ENCODE measurements around the gene GRM4.
A peak's percentile ranks its signal among the peaks of the same experiment; 100 is the strongest.

The GRM4 gene

GRCh38 chr6:34027939-34028441, 117.9 kb downstream of the GRM4 start:
- Histone ChIP-seq H2AFZ (ENCODE audit: low read length) (no peak overlapping the region), H3K4me1 (ENCODE audit: insufficient read depth, low read length, severe bottlenecking) (no peaks in the 10 kb centered on the region), H3F3A (ENCODE audit: insufficient read depth, low read length) (no peaks in the 10 kb centered on the region), H3K4me2 (ENCODE audit: low read length) (no peak overlapping the region), H3K36me3 (ENCODE audit: insufficient read depth, low read length) (no peaks in the 10 kb centered on the region), H3K79me2 (ENCODE audit: insufficient read depth, low read length) (no peaks in the 10 kb centered on the region), H3K27me3 (ENCODE audit: insufficient read depth, low read length) (peaks cover 4% of the 10 kb centered on the region; the same call in 1 of the 2 replicates), H3K4me3 (ENCODE audit: low read depth, low read length, poor library complexity, severe bottlenecking) (no peak overlapping the region), H3K9me2 (ENCODE audit: low read depth, low read length) (no peaks in the 10 kb centered on the region), H4K20me1 (ENCODE audit: insufficient read depth, low read length) (no peaks in the 10 kb centered on the region), H3K9ac (ENCODE audit: low read length) (no peak overlapping the region), H3K27ac (ENCODE audit: low read depth, low read length, poor library complexity, severe bottlenecking) (no peak overlapping the region), H3K9me3 (ENCODE audit: low read length) (no peaks in the 10 kb centered on the region)
- TF ChIP-seq CTCF (IDR thresholded peaks at IDR 0.05; ENCODE audit: low read length) (no peak), EZH2 (IDR thresholded peaks at IDR 0.05; ENCODE audit: borderline replicate concordance, low read length) (no peak)

GRCh38 chr6:34027445-34027936, 118.4 kb downstream of the GRM4 start:
- Histone ChIP-seq H3K27ac (ENCODE audit: low read depth, low read length, poor library complexity, severe bottlenecking) (no peak overlapping the region), H3K79me2 (ENCODE audit: insufficient read depth, low read length) (no peaks in the 10 kb centered on the region), H3K9me3 (ENCODE audit: low read length) (no peaks in the 10 kb centered on the region), H3K4me1 (ENCODE audit: insufficient read depth, low read length, severe bottlenecking) (no peaks in the 10 kb centered on the region), H3K27me3 (ENCODE audit: insufficient read depth, low read length) (peaks cover 4% of the 10 kb centered on the region; the same call in 1 of the 2 replicates), H3K9me2 (ENCODE audit: low read depth, low read length) (no peaks in the 10 kb centered on the region), H3F3A (ENCODE audit: insufficient read depth, low read length) (no peaks in the 10 kb centered on the region), H4K20me1 (ENCODE audit: insufficient read depth, low read length) (no peaks in the 10 kb centered on the region), H3K4me3 (ENCODE audit: low read depth, low read length, poor library complexity, severe bottlenecking) (no peak overlapping the region), H3K9ac (ENCODE audit: low read length) (no peak overlapping the region), H3K4me2 (ENCODE audit: low read length) (no peak overlapping the region), H3K36me3 (ENCODE audit: insufficient read depth, low read length) (no peaks in the 10 kb centered on the region), H2AFZ (ENCODE audit: low read length) (no peak overlapping the region)
- TF ChIP-seq CTCF (IDR thresholded peaks at IDR 0.05; ENCODE audit: low read length) (peak; percentile 76), EZH2 (IDR thresholded peaks at IDR 0.05; ENCODE audit: borderline replicate concordance, low read length) (no peak)

- Histone ChIP-seq H3K4me1 (ENCODE audit: insufficient read depth, low read length, severe bottlenecking) (no peaks in the 10 kb centered on the region), H3K27ac (ENCODE audit: low read depth, low read length, poor library complexity, severe bottlenecking) (no peak overlapping the region), H3K79me2 (ENCODE audit: insufficient read depth, low read length) (no peaks in the 10 kb centered on the region), H3K9me2 (ENCODE audit: low read depth, low read length) (no peaks in the 10 kb centered on the region), H3K9ac (ENCODE audit: low read length) (no peak overlapping the region), H2AFZ (ENCODE audit: low read length) (no peak overlapping the region), H3K9me3 (ENCODE audit: low read length) (no peaks in the 10 kb centered on the region), H3K4me2 (ENCODE audit: low read length) (no peak overlapping the region), H4K20me1 (ENCODE audit: insufficient read depth, low read length) (no peaks in the 10 kb centered on the region), H3K27me3 (ENCODE audit: insufficient read depth, low read length) (peaks cover 4% of the 10 kb centered on the region), H3K4me3 (ENCODE audit: low read depth, low read length, poor library complexity, severe bottlenecking) (no peak overlapping the region), H3F3A (ENCODE audit: insufficient read depth, low read length) (no peaks in the 10 kb centered on the region), H3K36me3 (ENCODE audit: insufficient read depth, low read length) (no peaks in the 10 kb centered on the region)
- TF ChIP-seq CTCF (IDR thresholded peaks at IDR 0.05; ENCODE audit: low read length) (no peak), EZH2 (IDR thresholded peaks at IDR 0.05; ENCODE audit: borderline replicate concordance, low read length) (no peak)
These were observed 120.0 kb downstream of the GRM4 start for GRCh38 chr6:34025861-34026260.

All from OCI-LY1 (cell line).